K562 (cell line): ENCODE data around the gene PDE6B. TPM values are rescaled to one million over a fixed set of nuclear protein-coding genes. Genes with fewer than 3 reads are reported as not detected.

ENCODE experiments used
- ATAC-seq: fragments of 200-7000 bp; cut with Tn5 transposase; 3 replicates; pipeline ENCODE4 v1.9.1; 2020; ENCODE audit warnings: moderate library complexity
- BruUV-seq: library from RNA; stranded (reverse); fragments of 400-500 nt; replicated peaks from 2 replicates; lab custom pipeline; 2021; lab: Mats Ljungman, UMichigan
- CTCF ChIA-PET: fragments of 300-600 bp; formaldehyde crosslinking; extraction: SDS; loops from one replicate; lab custom pipeline; 2021; ENCODE audit warnings: low intra/inter-chr PET ratio; lab: Yijun Ruan, JAX
- POLR2A ChIA-PET: fragments of 300-600, 350-650 bp; sonication (Branson Sonifier 250); formaldehyde crosslinking; extraction: SDS; loops from one replicate; lab custom pipeline; 2021; ENCODE audit warnings: antibody characterized with exemption, inconsistent platforms; lab: Yijun Ruan, JAX
- DNase-seq, 4 experiments: peaks; one replicate each; pipeline versions ENCODE4 v3.0.0 to v3.0.0-alpha.2; 2011 to 2018; ENCODE audit warnings: low spot score in 3 of 4, mixed read lengths in 3 of 4; ENCODE audit errors: extremely low read depth in 1 of 4
- FAIRE-seq: peaks from 2 replicates; lab custom pipeline; 2011; peaks lifted over from hg19 to GRCh38; lab: Jason Lieb, UNC
- H2AFZ ChIP-seq: 2 replicates; pipeline ENCODE4 v1.6.0; 2011; ENCODE audit warnings: low read depth, low read length, control low read depth, inconsistent platforms
- H3K27ac ChIP-seq: fragments of 200-600 bp; 3 replicates; pipeline ENCODE4 v1.8.0; 2011; ENCODE audit warnings: low read depth, mild to moderate bottlenecking, control low read depth, inconsistent platforms, low read length, moderate library complexity, mixed read lengths; ENCODE audit errors: extremely low read depth
- H3K27me3 ChIP-seq, 2 experiments: fragments of 300-600 bp in 1 of 2; 2 replicates in 1 of 2; 3 replicates in 1 of 2; pipeline versions ENCODE4 v1.6.0 to v1.8.0; 2011; ENCODE audit warnings: inconsistent platforms in 2 of 2, low read length in 2 of 2, mild to moderate bottlenecking in 1 of 2, mixed read lengths in 1 of 2, moderate library complexity in 1 of 2; ENCODE audit not compliant: control insufficient read depth in 2 of 2, insufficient read depth in 2 of 2
- H3K36me3 ChIP-seq: fragments of 300-600 bp; 3 replicates; pipeline ENCODE4 v1.8.0; 2011; ENCODE audit warnings: mild to moderate bottlenecking, low read length, inconsistent platforms; ENCODE audit not compliant: control insufficient read depth, insufficient read depth
- H3K4me1 ChIP-seq, 2 experiments: fragments of 200-600 bp in 1 of 2; replicated peaks in 1 of 2; 2 replicates in 1 of 2; 3 replicates in 1 of 2; pipeline versions ENCODE4 v1.5.1 to v1.8.0; 2011; ENCODE audit warnings: inconsistent platforms in 2 of 2, low read length in 2 of 2, mild to moderate bottlenecking in 1 of 2, mixed read lengths in 1 of 2, moderate library complexity in 1 of 2; ENCODE audit not compliant: control insufficient read depth in 2 of 2, insufficient read depth in 2 of 2
- H3K4me2 ChIP-seq: 2 replicates; pipeline ENCODE4 v1.6.1; 2011; ENCODE audit warnings: low read length, control low read depth, inconsistent platforms, mixed read lengths; ENCODE audit not compliant: insufficient read depth
- H3K4me3 ChIP-seq: fragments of 200-600 bp; sonication (generic), shearing (Covaris generic); 2 replicates; pipeline ENCODE4 v1.5.1; 2016; ENCODE audit warnings: control low read depth, inconsistent platforms
- H3K79me2 ChIP-seq: fragments of 200-600 bp; 3 replicates; pipeline ENCODE4 v1.8.0; 2011; ENCODE audit warnings: low read length, inconsistent platforms; ENCODE audit not compliant: control insufficient read depth, insufficient read depth
- H3K9ac ChIP-seq, 2 experiments: 2 replicates each; pipeline versions ENCODE4 v1.6.0 to v1.6.1; 2011; ENCODE audit warnings: low read depth in 2 of 2, low read length in 2 of 2, control low read depth in 1 of 2, inconsistent platforms in 1 of 2, mild to moderate bottlenecking in 1 of 2, mixed read lengths in 1 of 2; ENCODE audit not compliant: insufficient read depth in 1 of 2
- H3K9me1 ChIP-seq: one replicate; pipeline ENCODE4 v1.6.0; 2011; ENCODE audit warnings: inconsistent platforms, mild to moderate bottlenecking, low read length, moderate library complexity; ENCODE audit not compliant: control insufficient read depth, insufficient read depth
- H3K9me3 ChIP-seq: replicated peaks from 2 replicates; pipeline ENCODE4 v1.5.1; 2011; ENCODE audit warnings: low read depth, low read length, inconsistent platforms; ENCODE audit not compliant: control insufficient read depth, insufficient read depth
- H4K20me1 ChIP-seq: replicated peaks from 2 replicates; pipeline ENCODE4 v1.6.1; 2011; ENCODE audit warnings: low read length, inconsistent platforms, mixed read lengths; ENCODE audit not compliant: control insufficient read depth, insufficient read depth
- ILK ChIP-seq: fragments of 450-650 bp; IDR thresholded peaks from 2 replicates; pipeline ENCODE4 v1.6.1; 2016; ENCODE audit warnings: missing genetic modification characterization, low read depth, mild to moderate bottlenecking, missing compliant biosample characterization, moderate library complexity, borderline replicate concordance
- POU5F1 ChIP-seq: fragments of 150-350 bp; IDR thresholded peaks from 2 replicates; pipeline ENCODE4 v1.6.1; 2014; ENCODE audit warnings: borderline replicate concordance, low read length, low read depth, mild to moderate bottlenecking; ENCODE audit not compliant: partially characterized antibody
- RCOR1 ChIP-seq, 2 experiments: IDR thresholded peaks; 2 replicates each; pipeline ENCODE4 v1.6.1; 2012; ENCODE audit warnings: low read depth in 2 of 2, low read length in 2 of 2, borderline replicate concordance in 1 of 2, improper control_type of control experiment in 1 of 2
- SMC3 ChIP-seq: conservative IDR thresholded peaks from 2 replicates; pipeline ENCODE4 v1.6.1; 2011; ENCODE audit warnings: low read depth, low read length, improper control_type of control experiment; ENCODE audit not compliant: insufficient read depth
- ZKSCAN8 ChIP-seq: fragments of 200-800 bp; sonication (Bioruptor generic); IDR thresholded peaks from 2 replicates; pipeline ENCODE4 v1.6.1; 2016; ENCODE audit warnings: missing genetic modification characterization, missing compliant biosample characterization
- ZNF23 ChIP-seq: fragments of 250-450 bp; sonication (Bioruptor Pico); IDR thresholded peaks from 2 replicates; pipeline ENCODE4 v1.4.0; 2020; ENCODE audit warnings: mild to moderate bottlenecking
- ZNF311 ChIP-seq: fragments of 250-450 bp; sonication (Bioruptor Pico); IDR thresholded peaks from 2 replicates; pipeline ENCODE4 v1.4.0; 2020; ENCODE audit warnings: mild to moderate bottlenecking, moderate library complexity
- ZNF717 ChIP-seq: fragments of 250-450 bp; sonication (Bioruptor Pico); IDR thresholded peaks from 2 replicates; pipeline ENCODE4 v1.5.0; 2021
- WGBS: fragments of 100-300 bp; shearing (Covaris generic); methylation state at CpG from one replicate; pipeline ENCODE4 v1.1.6; 2016; ENCODE audit warnings: low coverage, mixed read lengths; ENCODE audit not compliant: insufficient coverage; ENCODE audit errors: missing lambda C conversion rate; 5-methylcytosine and 5-hydroxymethylcytosine counted together
- in situ Hi-C: fragments of 300-500 bp; cut with MboI; formaldehyde crosslinking; loops from 4 replicates; pipeline ENCODE4 v1.15.0; 2018; ENCODE audit warnings: inconsistent platforms, mixed read lengths
- intact Hi-C: fragments of 100-400 bp; cut with micrococcal nuclease; formaldehyde crosslinking; loops from 2 replicates; pipeline ENCODE4 v1.14.2; 2022
- polyA plus RNA-seq, 8 experiments: library from polyadenylated mRNA; depleted of rRNA in 4 of 8; stranded (reverse) in 5 of 8; unstranded in 3 of 8; fragments of >200 nt; fragmentation: Nextera tagmentation in 2 of 8; fragmentation: Illumina TruSeq in 1 of 8; extraction: Ambion mirVana in 2 of 8; extraction: Trizol in 1 of 8; gene quantifications; 2 replicates each; pipeline versions ENCODE4 v1.2.1 to v1.2.3, GENCODE V29; 2011 to 2014; ENCODE audit warnings: inconsistent platforms in 1 of 8, missing spikeins in 1 of 8
- total RNA-seq, 7 experiments: library from RNA; depleted of rRNA in 6 of 7; stranded (reverse); fragments of >200 nt in 6 of 7; fragmentation: Illumina TruSeq in 2 of 7; extraction: Trizol in 2 of 7; gene quantifications; 2 replicates each; pipeline versions ENCODE4 v1.2.1 to v1.2.3, GENCODE V29; 2011 to 2021; ENCODE audit warnings: low replicate concordance in 1 of 7
- TF ChIP-seq, protein P1 (sequence below): fragments of 250-450 bp; sonication (Bioruptor Pico); IDR thresholded peaks from 2 replicates; pipeline ENCODE4 v1.8.0; 2022; ENCODE audit warnings: moderate library complexity, mild to moderate bottlenecking, inconsistent platforms
- TF ChIP-seq, protein P2 (sequence below): fragments of 450-650 bp; formaldehyde crosslinking; IDR thresholded peaks from 2 replicates; pipeline ENCODE4 v1.4.0; 2022; ENCODE audit warnings: missing genetic modification characterization

PDE6B gene
- total and polyA plus RNA-seq, 9 of the 15 experiments (the other 6 are each of a cell fraction or from before 2014, with no cell fraction given), result 0.04 TPM; not detected in 8

DNA sequence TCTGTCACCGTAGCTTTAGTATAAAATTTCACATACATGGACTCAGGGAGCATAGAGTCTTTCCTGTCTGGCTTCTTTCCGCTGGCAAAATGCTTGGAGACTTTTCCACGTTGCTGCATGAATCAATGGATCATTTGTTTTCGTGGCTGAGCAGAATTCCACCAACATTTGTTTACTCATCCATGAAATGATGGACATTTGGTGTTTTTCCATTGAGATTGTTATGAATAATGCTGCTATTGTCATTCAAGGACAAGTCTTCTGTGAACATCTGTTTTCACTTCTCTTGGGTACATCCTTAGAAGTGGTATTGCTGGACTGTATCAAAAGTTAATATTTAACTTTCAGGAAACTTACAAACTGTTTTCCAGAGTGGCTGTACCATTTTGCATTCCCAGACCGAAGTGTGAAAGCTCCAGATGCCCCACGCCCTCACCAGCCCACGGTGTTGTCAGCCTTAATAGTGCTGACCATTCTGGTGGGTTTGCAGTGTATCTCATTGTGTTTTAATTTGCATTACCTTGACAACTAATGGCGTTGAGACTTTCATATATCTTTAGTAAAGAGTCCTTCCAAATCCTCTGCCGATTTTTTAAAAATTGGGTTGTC lies 43.5 kb upstream of the PDE6B start:
- FAIRE-seq (no peak), DNase-seq (no peak), ATAC-seq (no peak)
- no peak overlapping the region for H3K4me2 ChIP-seq
- peaks cover 0 to 17% of the 10 kb centered on the region in 2 experiments; a peak in 2 of 5 replicates for H3K4me1 ChIP-seq
- no peak overlapping the region for H3K27ac ChIP-seq
- intact Hi-C loops (no loop called here), in situ Hi-C loops (no loop called here)
- no TSS peak for BruUV-seq
- H3K4me3 ChIP-seq, result no peak overlapping the region
- TF ChIP-seq POU5F1, result no peak
- no peak for TF ChIP-seq ZNF23 (CRISPR knock-in tag)
- no peak for TF ChIP-seq ZKSCAN8 (CRISPR knock-in tag)
- TF ChIP-seq, protein P1, sequence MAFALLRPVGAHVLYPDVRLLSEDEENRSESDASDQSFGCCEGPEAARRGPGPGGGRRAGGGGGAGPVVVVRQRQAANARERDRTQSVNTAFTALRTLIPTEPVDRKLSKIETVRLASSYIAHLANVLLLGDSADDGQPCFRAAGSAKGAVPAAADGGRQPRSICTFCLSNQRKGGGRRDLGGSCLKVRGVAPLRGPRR (CRISPR knock-in tag), result no peak
- no peak for TF ChIP-seq SMC3
- no peak for TF ChIP-seq ILK (tag)
- TF ChIP-seq, protein P2, sequence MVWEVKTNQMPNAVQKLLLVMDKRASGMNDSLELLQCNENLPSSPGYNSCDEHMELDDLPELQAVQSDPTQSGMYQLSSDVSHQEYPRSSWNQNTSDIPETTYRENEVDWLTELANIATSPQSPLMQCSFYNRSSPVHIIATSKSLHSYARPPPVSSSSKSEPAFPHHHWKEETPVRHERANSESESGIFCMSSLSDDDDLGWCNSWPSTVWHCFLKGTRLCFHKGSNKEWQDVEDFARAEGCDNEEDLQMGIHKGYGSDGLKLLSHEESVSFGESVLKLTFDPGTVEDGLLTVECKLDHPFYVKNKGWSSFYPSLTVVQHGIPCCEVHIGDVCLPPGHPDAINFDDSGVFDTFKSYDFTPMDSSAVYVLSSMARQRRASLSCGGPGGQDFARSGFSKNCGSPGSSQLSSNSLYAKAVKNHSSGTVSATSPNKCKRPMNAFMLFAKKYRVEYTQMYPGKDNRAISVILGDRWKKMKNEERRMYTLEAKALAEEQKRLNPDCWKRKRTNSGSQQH (CRISPR knock-in tag), result no peak
- TF ChIP-seq ZNF311 (CRISPR knock-in tag), result no peak
- TF ChIP-seq ZNF717 (CRISPR knock-in tag), result no peak
- TF ChIP-seq RCOR1 (IDR thresholded peaks at IDR 0.05; ENCODE audit: borderline replicate concordance in 1 of 2, low read depth in 2 of 2, low read length in 2 of 2), result no peak
- 0% methylated on average over 9 of the region's 9 CpGs for whole genome bisulfite sequencing
- H3K27me3 ChIP-seq, result peaks cover 5 to 25% of the 10 kb centered on the region in 2 experiments; a peak in 3 of 5 replicates
- ChIA-PET CTCF (no interaction called here), POLR2A (interaction anchor here (0.6 kb wide), 1 partner anchor 115 kb away, joined by 3 read pairs; no protein-coding TSS in a partner anchor)
- no peak overlapping the region for H3K9ac ChIP-seq
- no peak overlapping the region for H2AFZ ChIP-seq
- no peaks in the 10 kb centered on the region for H3K79me2 ChIP-seq
- no peaks in the 10 kb centered on the region for H3K9me3 ChIP-seq
- H3K9me1 ChIP-seq, result no peaks in the 10 kb centered on the region
- H4K20me1 ChIP-seq, result no peaks in the 10 kb centered on the region
- no peaks in the 10 kb centered on the region for H3K36me3 ChIP-seq
